Measurements from ENCODE around the gene PPP1R12B. TPM values are rescaled to one million over a fixed set of nuclear protein-coding genes. Genes with fewer than 3 reads are reported as not detected.
"Not testable (repeated sequence)": the region's sequence is repeated elsewhere in the genome, so short reads cannot be mapped to it uniquely, and the experiment has no call there.

PPP1R12B gene
- total RNA-seq, 4 donors from 2014 or later: 197 to 386 (median 303) TPM

GRCh38 chr1:202361224-202361623, 12.7 kb downstream of the PPP1R12B start:
- TF ChIP-seq POLR2A (IDR thresholded peaks at IDR 0.05) (no peak), CTCF (IDR thresholded peaks at IDR 0.05) (no peak)
- H3K27me3 ChIP-seq: no peaks in the 10 kb centered on the region
- no peaks in the 10 kb centered on the region for H3K9me3 ChIP-seq
- H3K27ac ChIP-seq: no peak overlapping the region
- no peak overlapping the region for H3K4me3 ChIP-seq
- DNase-seq: no peak
- intact Hi-C loops (cut with DNase I; ENCODE audit: low total_unique reads): no loop called here
- no peaks in the 10 kb centered on the region for H3K4me1 ChIP-seq
- H3K36me3 ChIP-seq: no peaks in the 10 kb centered on the region

GRCh38 chr1:202361701-202362100, 13.2 kb downstream of the PPP1R12B start:
- no peaks in the 10 kb centered on the region for H3K36me3 ChIP-seq
- intact Hi-C loops (cut with DNase I; ENCODE audit: low total_unique reads): no loop called here
- DNase-seq: no peak
- no peaks in the 10 kb centered on the region for H3K9me3 ChIP-seq
- no peak overlapping the region for H3K27ac ChIP-seq
- TF ChIP-seq POLR2A (IDR thresholded peaks at IDR 0.05) (no peak), CTCF (IDR thresholded peaks at IDR 0.05) (no peak)
- H3K4me3 ChIP-seq: no peak overlapping the region
- no peaks in the 10 kb centered on the region for H3K4me1 ChIP-seq
- no peaks in the 10 kb centered on the region for H3K27me3 ChIP-seq

- Histone ChIP-seq H3K4me3 (no peak overlapping the region), H3K27ac (no peak overlapping the region), H3K9me3 (no peaks in the 10 kb centered on the region), H3K27me3 (no peaks in the 10 kb centered on the region), H3K36me3 (no peaks in the 10 kb centered on the region), H3K4me1 (no peaks in the 10 kb centered on the region)
- TF ChIP-seq POLR2A (IDR thresholded peaks at IDR 0.05) (no peak), CTCF (IDR thresholded peaks at IDR 0.05) (no peak)
- DNase-seq: no peak
- intact Hi-C loops (cut with DNase I; ENCODE audit: low total_unique reads): no loop called here
Measured at GRCh38 chr1:202362212-202362611, 13.7 kb downstream of the PPP1R12B start.

GRCh38 chr1:202365092-202365815, 16.8 kb downstream of the PPP1R12B start:
- Histone ChIP-seq H3K27me3 (no peaks in the 10 kb centered on the region), H3K4me3 (no peak overlapping the region), H3K27ac (no peak overlapping the region), H3K4me1 (no peaks in the 10 kb centered on the region), H3K36me3 (no peaks in the 10 kb centered on the region), H3K9me3 (no peaks in the 10 kb centered on the region)
- no peak for DNase-seq
- intact Hi-C loops (cut with DNase I; ENCODE audit: low total_unique reads): no loop called here
- TF ChIP-seq POLR2A (IDR thresholded peaks at IDR 0.05) (no peak), CTCF (IDR thresholded peaks at IDR 0.05) (no peak)

- DNase-seq: no peak
- no peak for TF ChIP-seq POLR2A (IDR thresholded peaks at IDR 0.05)
- no peak for TF ChIP-seq CTCF (IDR thresholded peaks at IDR 0.05)
- Histone ChIP-seq H3K4me1 (no peaks in the 10 kb centered on the region), H3K27me3 (no peaks in the 10 kb centered on the region), H3K9me3 (no peaks in the 10 kb centered on the region), H3K27ac (no peak overlapping the region), H3K4me3 (no peak overlapping the region), H3K36me3 (no peaks in the 10 kb centered on the region)
- intact Hi-C loops (cut with DNase I; ENCODE audit: low total_unique reads): no loop called here
Measured at GRCh38 chr1:202367271-202367670, 18.8 kb downstream of the PPP1R12B start.

- intact Hi-C loops (cut with DNase I; ENCODE audit: low total_unique reads): not testable (repeated sequence)
Measured at GRCh38 chr1:202370906-202371305, 22.4 kb downstream of the PPP1R12B start.

More at GRCh38 chr1:202370906-202371305, 22.4 kb downstream of the PPP1R12B start:
- H3K9me3 ChIP-seq, H3K27me3 ChIP-seq, H3K4me1 ChIP-seq, DNase-seq, H3K4me3 ChIP-seq, H3K27ac ChIP-seq, H3K36me3 ChIP-seq: not testable (repeated sequence)

Measured in uterus (tissue), 4 donors.